Activated CD4-positive, alpha-beta T cell treated with anti-CD3 and anti-CD28 coated beads, Interleukin-2, amount 10 ng/mL, durations not matched to agents 24 days and 14 days (primary cell): ENCODE data around the gene MUC21. TPM values are rescaled to one million over a fixed set of nuclear protein-coding genes. Genes with fewer than 3 reads are reported as not detected.
"Not testable (repeated sequence)": the region's sequence is repeated elsewhere in the genome, so short reads cannot be mapped to it uniquely, and the experiment has no call there.

Experiments used
- DNase-seq: peaks from one replicate; pipeline ENCODE4 v3.0.0; 2022
- H3K27ac Mint-ChIP-seq: one replicate; pipeline ENCODE4 v1.8.0; 2022; ENCODE audit warnings: mild to moderate bottlenecking, mixed read lengths
- H3K27me3 Mint-ChIP-seq: one replicate; pipeline ENCODE4 v1.8.0; 2022; ENCODE audit warnings: mixed read lengths
- H3K36me3 Mint-ChIP-seq: one replicate; pipeline ENCODE4 v1.8.0; 2022; ENCODE audit warnings: low read depth, mild to moderate bottlenecking, mixed read lengths
- H3K4me1 Mint-ChIP-seq: one replicate; pipeline ENCODE4 v1.8.0; 2021; ENCODE audit warnings: mixed read lengths
- H3K4me3 Mint-ChIP-seq: one replicate; pipeline ENCODE4 v1.8.0; 2022; ENCODE audit warnings: mild to moderate bottlenecking, moderate library complexity, mixed read lengths
- H3K9me3 Mint-ChIP-seq: one replicate; pipeline ENCODE4 v1.8.0; 2021; ENCODE audit warnings: mixed read lengths
- intact Hi-C: fragments of 100-400 bp; cut with micrococcal nuclease; formaldehyde crosslinking; loops from one replicate; pipeline ENCODE4 v1.15.1; 2023
- total RNA-seq: library from RNA; stranded (reverse); gene quantifications from 2 replicates; pipeline ENCODE4 v1.2.3, GENCODE V29; 2022

MUC21 gene
- total RNA-seq, 1 donor from 2014 or later: not detected

DNA sequence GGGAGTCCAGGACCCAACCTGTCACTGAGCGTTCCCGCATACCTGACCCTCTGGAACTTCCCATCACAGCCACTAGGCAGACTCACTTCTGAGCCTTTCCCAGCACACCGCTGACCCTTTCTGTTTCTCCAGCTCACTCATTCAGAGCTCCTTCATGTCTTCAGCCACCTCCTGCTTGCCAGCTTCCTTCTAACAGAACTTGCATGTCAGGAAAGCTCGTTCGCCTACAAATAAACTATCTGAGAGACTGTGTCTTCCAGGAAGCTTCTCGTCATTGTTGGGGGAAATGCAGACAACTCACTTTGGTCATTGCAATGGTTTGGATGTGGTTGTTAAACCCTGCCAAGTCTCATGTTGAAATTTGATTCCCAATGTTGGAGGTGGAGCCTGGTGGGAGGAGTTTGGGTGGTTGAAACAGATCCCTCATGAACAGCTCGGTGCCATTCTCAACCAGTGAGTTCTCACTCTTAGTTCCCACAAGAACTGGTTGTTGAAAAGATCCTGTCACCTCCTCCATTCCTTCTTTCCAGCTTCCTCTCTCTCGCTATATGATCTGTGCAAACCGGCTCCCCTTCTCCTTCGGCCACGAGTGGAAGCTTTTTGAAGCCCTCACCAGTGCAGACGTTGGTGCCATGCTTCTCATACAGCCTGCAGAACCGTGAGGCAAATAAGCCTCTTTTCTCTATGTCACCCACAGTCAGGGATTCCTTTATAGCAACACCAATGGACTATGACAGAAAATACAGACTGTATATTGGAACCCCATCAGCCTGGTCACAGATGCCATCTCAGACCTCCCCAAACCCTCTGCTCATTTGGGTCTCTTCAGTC is 1.4 kb upstream of the MUC21 start:
- DNase-seq: no peak
- Mint-ChIP-seq H3K27ac (no peak overlapping the region), H3K4me3 (no peak overlapping the region), H3K27me3 (peaks cover 40% of the 10 kb centered on the region), H3K36me3 (no peaks in the 10 kb centered on the region), H3K9me3 (no peaks in the 10 kb centered on the region), H3K4me1 (peaks cover 5% of the 10 kb centered on the region)
- intact Hi-C loops: no loop called here

DNA sequence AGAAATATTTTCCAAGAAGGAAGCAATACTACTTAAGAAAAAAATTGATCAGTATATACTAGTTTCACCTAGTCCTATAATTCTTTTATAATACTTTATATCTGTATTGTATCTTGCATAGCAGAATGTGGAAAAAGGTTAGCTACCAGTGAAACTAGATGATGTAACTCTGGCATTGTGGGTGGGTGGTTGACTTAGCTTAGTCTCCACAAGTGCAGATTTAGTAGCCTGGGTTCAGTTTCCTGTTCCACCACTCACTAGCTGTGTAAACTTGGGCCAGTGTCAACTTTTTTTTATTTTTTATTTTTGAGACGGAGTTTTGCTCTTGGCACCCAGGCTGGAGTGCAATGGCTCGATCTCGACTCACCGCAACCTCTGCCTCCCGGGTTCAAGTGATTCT is 2.0 kb downstream of the MUC21 start:
- Mint-ChIP-seq H3K9me3 (no peaks in the 10 kb centered on the region), H3K27me3 (peaks cover 19% of the 10 kb centered on the region), H3K36me3 (no peaks in the 10 kb centered on the region), H3K4me3 (no peak overlapping the region), H3K27ac (no peak overlapping the region), H3K4me1 (peaks cover 13% of the 10 kb centered on the region)
- intact Hi-C loops: no loop called here
- no peak for DNase-seq

DNA sequence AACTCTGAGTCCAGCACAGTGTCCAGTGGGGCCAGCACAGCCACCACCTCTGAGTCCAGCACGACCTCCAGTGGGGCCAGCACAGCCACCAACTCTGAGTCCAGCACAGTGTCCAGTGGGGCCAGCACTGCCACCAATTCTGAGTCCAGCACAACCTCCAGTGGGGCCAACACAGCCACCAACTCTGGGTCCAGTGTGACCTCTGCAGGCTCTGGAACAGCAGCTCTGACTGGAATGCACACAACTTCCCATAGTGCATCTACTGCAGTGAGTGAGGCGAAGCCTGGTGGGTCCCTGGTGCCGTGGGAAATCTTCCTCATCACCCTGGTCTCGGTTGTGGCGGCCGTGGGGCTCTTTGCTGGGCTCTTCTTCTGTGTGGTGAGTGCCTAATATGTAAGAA is 3.8 kb downstream of the MUC21 start:
- H3K4me3 Mint-ChIP-seq: no peak overlapping the region
- H3K27me3 Mint-ChIP-seq: peaks cover 9% of the 10 kb centered on the region
- H3K36me3 Mint-ChIP-seq: no peaks in the 10 kb centered on the region
- H3K4me1 Mint-ChIP-seq: peaks cover 18% of the 10 kb centered on the region
- H3K9me3 Mint-ChIP-seq: no peaks in the 10 kb centered on the region
- no peak overlapping the region for H3K27ac Mint-ChIP-seq
- DNase-seq: no peak
- intact Hi-C loops: no loop called here

DNA sequence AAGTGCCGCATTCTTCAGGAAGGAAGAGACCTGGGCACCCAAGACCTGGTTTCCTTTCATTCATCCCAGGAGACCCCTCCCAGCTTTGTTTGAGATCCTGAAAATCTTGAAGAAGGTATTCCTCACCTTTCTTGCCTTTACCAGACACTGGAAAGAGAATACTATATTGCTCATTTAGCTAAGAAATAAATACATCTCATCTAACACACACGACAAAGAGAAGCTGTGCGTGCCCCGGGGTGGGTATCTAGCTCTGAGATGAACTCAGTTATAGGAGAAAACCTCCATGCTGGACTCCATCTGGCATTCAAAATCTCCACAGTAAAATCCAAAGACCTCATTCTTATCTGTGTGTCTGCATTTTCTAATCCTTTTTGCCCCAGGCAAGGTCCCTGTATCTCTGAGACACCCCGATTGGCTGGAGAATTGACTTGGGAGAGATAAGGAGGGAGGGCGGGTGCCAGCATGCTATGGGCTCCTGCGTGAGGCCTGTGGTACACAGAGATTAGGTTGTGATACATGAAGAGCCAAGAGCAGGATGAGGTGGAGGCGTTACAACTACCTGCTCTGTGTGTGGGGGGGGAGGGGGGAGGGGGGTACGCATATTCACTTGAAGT is 4.8 kb downstream of the MUC21 start:
- no peak overlapping the region for H3K27ac Mint-ChIP-seq
- H3K36me3 Mint-ChIP-seq: no peaks in the 10 kb centered on the region
- peaks cover 16% of the 10 kb centered on the region for H3K4me1 Mint-ChIP-seq
- no peaks in the 10 kb centered on the region for H3K9me3 Mint-ChIP-seq
- peaks cover 4% of the 10 kb centered on the region for H3K27me3 Mint-ChIP-seq
- no peak overlapping the region for H3K4me3 Mint-ChIP-seq
- intact Hi-C loops: no loop called here
- no peak for DNase-seq

DNA sequence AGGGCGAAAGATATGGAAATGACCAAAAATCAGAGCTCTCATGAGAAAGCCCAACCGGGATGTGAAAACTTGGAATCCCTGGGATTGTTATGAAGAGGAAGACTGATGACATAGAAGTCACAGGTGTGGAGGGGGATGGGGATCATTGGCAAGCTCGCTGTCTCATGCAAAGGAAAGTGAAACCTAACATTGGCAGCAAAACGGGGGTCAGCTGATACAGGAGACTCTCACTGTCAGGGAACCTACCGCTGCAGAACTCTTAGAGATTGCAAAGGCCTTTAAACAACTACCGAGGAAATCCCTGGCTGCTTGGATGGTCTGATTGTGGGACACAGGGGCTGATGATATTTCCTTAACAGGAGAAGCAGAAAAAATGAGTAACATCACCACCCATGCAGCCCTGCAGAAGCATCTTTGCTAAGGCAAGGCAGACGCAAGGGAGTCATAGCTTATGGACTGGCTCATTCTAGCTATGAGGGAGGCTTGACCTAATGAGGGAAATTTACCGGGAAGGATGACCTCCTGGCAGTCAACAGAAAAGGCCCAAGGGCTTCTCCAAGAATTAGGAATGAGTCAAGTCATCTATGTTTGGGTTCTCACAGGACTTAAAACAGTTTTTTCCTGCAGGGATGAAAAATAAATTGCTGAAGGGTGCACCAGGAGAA is 7.0 kb downstream of the MUC21 start:
- Mint-ChIP-seq H3K27me3 (no peaks in the 10 kb centered on the region), H3K4me1 (peaks cover 13% of the 10 kb centered on the region), H3K36me3 (no peaks in the 10 kb centered on the region), H3K27ac (peak overlapping the region; percentile 52), H3K9me3 (no peaks in the 10 kb centered on the region), H3K4me3 (peak overlapping the region; percentile 72)
- DNase-seq: peak; percentile 82
- intact Hi-C loops: no loop called here

DNA sequence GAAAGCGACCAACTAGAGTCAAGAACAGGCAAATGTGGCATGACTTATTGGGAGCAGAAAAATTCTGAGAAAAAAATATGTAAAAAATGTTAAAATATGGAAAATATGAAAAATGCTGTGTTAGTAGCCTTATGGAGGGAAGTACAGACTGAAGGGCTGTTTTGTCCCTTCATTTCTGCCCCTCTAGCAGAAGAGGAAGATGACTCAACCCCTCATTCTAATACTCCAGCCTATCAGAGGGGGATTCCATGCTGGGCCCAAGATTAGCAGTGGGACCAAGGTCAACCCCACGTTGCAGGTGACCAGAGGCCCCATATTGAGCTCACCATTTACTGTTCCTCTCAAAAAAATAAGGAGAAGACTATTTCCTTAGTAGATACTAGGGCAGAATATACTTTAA is 8.4 kb downstream of the MUC21 start:
- no peaks in the 10 kb centered on the region for H3K36me3 Mint-ChIP-seq
- no peaks in the 10 kb centered on the region for H3K27me3 Mint-ChIP-seq
- H3K4me3 Mint-ChIP-seq: no peak overlapping the region
- no peak for DNase-seq
- peaks cover 13% of the 10 kb centered on the region for H3K4me1 Mint-ChIP-seq
- no peaks in the 10 kb centered on the region for H3K9me3 Mint-ChIP-seq
- H3K27ac Mint-ChIP-seq: no peak overlapping the region
- intact Hi-C loops: no loop called here

DNA sequence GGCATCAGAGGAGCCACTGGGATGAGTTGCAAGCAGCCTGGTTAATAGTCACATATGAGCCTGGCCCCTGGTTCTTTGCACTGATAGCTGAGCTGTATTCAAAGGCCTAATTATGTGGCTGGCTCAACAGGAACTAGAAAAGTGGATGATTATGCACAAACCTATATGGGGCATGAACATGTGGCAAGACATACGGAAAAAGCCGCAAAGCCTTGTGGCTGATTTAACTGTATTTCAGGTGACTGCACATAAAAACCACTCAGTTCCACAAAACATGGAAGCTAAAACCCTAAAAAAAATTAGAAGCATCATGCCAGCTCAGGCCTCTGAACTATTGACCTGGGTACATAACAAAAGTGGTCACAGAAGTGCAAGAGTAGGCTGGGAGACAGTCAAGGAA is 13.8 kb downstream of the MUC21 start:
- Mint-ChIP-seq H3K36me3 (no peaks in the 10 kb centered on the region), H3K4me1 (peaks cover 2% of the 10 kb centered on the region), H3K27ac (no peak overlapping the region), H3K27me3 (no peaks in the 10 kb centered on the region), H3K4me3 (no peak overlapping the region), H3K9me3 (no peaks in the 10 kb centered on the region)
- no peak for DNase-seq
- intact Hi-C loops: no loop called here

DNA sequence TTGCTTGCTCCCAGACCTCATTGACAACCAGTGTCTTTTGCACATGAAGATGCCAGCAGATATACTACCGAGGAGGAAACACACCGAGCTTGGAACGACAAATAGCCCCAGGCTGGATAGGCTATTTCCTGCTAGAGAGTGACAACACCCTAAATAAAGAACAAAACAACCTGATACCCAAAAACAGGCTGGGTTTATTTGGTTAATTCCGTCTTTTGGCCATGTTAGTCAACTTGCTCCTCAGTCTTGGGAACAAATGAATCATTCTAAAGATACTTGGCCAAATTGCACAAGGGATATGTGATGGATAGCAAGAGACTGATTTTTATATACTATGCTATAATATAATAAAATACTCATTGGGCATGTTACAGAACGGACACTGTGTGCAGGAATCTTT is 15.3 kb downstream of the MUC21 start:
- no peak for DNase-seq
- Mint-ChIP-seq H3K36me3 (no peaks in the 10 kb centered on the region), H3K4me1 (peaks cover 2% of the 10 kb centered on the region), H3K27me3 (no peaks in the 10 kb centered on the region), H3K9me3 (no peaks in the 10 kb centered on the region), H3K27ac (no peak overlapping the region), H3K4me3 (no peak overlapping the region)
- intact Hi-C loops: no loop called here

DNA sequence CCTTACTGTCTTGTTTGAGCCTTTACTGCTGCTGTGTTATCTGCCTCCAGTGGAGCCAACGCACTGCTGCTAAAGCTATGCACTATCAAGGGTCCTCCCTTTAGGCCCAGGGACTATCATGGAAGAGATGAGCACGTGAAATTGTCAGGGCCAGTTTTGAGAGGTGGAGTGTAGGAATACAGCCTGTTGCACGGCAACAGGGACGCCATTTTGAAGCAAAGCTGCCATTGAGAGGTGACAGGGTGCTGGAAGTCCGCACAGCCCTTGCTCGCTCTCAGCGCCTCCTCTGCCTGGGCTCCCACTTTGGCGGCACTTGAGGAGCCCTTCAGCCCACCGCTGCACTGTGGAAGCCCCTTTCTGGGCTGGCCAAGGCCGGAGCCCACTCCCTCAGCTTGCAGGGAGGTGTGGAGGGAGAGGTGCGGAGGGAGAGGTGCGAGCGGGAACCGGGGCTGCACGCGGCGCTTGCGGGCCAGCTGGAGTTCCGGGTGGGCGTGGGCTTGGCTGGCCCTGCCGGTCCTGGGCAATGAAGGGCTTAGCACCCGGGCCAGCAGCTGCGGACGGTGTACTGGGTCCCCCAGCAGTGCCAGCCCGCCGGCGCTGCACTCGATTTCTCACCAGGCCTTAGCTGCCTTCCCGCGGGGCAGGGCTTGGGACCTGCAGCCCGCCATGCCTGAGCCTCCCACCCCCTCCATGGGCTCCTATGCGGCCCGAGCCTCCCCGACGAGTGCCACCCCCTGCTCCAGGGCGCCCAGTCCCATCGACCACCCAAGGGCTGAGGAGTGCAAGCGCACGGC is 16.7 kb downstream of the MUC21 start:
- intact Hi-C loops, H3K27me3 Mint-ChIP-seq, H3K27ac Mint-ChIP-seq, H3K4me1 Mint-ChIP-seq, DNase-seq, H3K4me3 Mint-ChIP-seq, H3K9me3 Mint-ChIP-seq, H3K36me3 Mint-ChIP-seq: not testable (repeated sequence)

DNA sequence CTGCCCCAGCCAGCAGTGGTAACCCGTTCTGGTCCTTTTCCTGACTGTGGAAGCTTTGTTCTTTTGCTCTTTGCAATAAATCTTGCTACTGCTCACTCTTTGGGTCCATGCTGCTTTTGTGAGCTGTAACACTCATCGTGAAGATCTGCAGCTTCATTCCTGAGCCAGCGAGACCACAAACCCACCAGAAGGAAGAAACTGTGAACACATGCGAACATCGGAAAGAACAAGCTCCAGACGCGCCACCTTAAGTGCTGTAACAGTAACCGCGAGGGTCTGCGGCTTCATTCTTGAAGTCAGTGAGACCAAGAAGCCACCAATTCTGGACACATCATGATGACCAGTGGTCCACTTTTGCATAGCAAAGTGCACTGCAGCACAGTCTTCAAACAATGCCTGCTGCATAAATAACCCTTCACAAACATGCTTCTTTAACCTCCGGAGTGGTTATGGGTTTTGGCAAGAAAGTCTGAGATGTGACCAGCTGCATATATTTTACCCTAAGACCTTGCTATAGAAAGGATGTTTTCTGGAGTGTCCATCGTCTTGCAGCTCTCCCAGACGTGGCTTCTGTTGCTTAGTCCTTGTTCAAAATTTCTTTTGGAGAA is 17.9 kb downstream of the MUC21 start:
- intact Hi-C loops: no loop called here
- no peaks in the 10 kb centered on the region for H3K36me3 Mint-ChIP-seq
- no peak overlapping the region for H3K4me3 Mint-ChIP-seq
- H3K27ac Mint-ChIP-seq: peak overlapping the region; percentile 48
- DNase-seq: no peak
- H3K27me3 Mint-ChIP-seq: no peaks in the 10 kb centered on the region
- no peaks in the 10 kb centered on the region for H3K9me3 Mint-ChIP-seq
- H3K4me1 Mint-ChIP-seq: peaks cover 9% of the 10 kb centered on the region

DNA sequence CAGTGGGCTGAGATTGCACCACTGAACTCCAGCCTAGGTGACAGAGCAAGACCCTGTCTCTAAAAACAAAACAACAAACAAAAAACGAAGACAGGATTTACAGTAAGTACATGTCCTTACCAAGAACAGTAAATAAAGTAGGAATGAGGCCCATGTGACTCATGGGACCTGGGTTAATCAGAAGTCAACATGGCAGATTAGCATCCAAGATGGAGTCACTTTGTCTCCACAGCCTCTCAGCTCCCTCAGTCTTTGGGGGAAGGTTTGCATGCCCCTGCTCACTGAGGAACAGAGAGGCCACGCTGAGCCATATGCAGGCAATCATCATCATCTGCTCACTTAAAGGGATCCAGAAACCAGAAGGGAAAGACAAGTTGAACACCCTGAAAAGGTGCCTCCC is 19.0 kb downstream of the MUC21 start:
- H3K36me3 Mint-ChIP-seq: no peaks in the 10 kb centered on the region
- no peak for DNase-seq
- no peaks in the 10 kb centered on the region for H3K9me3 Mint-ChIP-seq
- intact Hi-C loops: no loop called here
- H3K27me3 Mint-ChIP-seq: peaks cover 5% of the 10 kb centered on the region
- peaks cover 9% of the 10 kb centered on the region for H3K4me1 Mint-ChIP-seq
- H3K27ac Mint-ChIP-seq: no peak overlapping the region
- no peak overlapping the region for H3K4me3 Mint-ChIP-seq

DNA sequence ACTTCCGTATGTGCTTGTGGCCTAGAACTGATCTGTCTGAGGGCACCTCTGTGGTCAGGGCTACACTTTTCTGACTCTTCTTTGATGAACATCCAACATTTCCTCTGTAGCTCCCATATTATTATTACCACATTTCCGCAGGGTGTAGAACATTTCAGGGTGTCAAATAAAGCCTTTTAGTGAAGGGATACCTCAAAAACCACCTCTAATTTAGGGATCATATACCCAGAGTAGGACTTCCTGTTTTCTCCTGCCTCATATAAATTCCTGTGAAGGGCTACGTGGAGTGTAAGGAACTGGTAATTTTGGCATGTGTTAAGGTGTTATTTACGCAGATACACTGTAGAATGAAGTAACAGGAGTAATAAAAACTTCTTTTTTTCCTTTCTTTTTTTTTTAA is 21.3 kb downstream of the MUC21 start:
- no peak overlapping the region for H3K4me3 Mint-ChIP-seq
- intact Hi-C loops: no loop called here

DNA sequence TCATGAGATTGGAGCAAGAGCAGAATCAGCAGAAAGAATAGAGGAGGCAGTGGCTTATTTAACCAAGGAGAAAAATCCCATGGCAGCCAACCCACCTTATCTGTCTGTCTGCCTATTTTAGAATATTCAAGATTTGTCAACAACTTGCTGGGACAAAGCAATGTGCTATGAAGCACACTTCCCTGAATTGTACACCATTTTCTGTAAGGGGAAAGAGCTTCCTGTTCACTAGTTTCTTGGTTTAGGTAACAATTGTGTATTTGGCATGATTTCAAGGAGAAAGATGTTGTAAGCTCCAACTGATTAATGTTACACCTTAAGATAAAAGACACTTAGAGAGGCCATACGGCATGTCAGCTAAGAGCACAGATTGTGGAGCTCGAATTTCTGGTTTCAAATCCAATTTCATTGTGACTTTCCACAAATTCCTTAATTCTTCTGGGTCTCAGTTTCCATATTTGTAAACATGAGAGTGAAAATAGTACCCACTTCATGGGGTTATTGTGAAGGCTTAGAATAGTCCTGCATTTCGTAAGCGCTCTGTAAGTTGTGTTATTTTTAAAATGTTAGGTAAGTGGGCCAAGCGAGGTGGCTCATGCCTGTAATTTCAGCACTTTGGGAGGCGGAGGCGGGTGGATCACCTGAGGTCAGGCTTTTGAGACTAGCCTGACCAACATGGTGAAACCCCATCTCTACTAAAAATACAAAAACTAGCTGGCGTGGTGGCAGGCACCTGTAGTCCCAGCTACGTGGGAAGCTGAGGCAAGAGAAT is 21.9 kb downstream of the MUC21 start:
- H3K4me1 Mint-ChIP-seq: peaks cover 9% of the 10 kb centered on the region
- peaks cover 9% of the 10 kb centered on the region for H3K27me3 Mint-ChIP-seq
- intact Hi-C loops: no loop called here
- no peak for DNase-seq
- no peak overlapping the region for H3K4me3 Mint-ChIP-seq
- H3K36me3 Mint-ChIP-seq: no peaks in the 10 kb centered on the region
- no peak overlapping the region for H3K27ac Mint-ChIP-seq
- no peaks in the 10 kb centered on the region for H3K9me3 Mint-ChIP-seq

More for the DNA sequence above, 21.3 kb downstream of the MUC21 start:
- Mint-ChIP-seq H3K36me3 (no peaks in the 10 kb centered on the region), H3K27me3 (peaks cover 9% of the 10 kb centered on the region), H3K4me1 (peaks cover 9% of the 10 kb centered on the region), H3K27ac (no peak overlapping the region), H3K9me3 (no peaks in the 10 kb centered on the region)
- no peak for DNase-seq
